NCI-H226 (cell line): ENCODE data around the gene LBP.
A peak's percentile ranks its signal among the peaks of the same experiment; 100 is the strongest.
"Not testable (repeated sequence)": the region's sequence is repeated elsewhere in the genome, so short reads cannot be mapped to it uniquely, and the experiment has no call there.

Experiments
- DNase-seq: peaks from one replicate; pipeline ENCODE4 v3.0.0-alpha.2; 2015

The LBP gene

GRCh38 chr20:38321959-38322598 lies 24.2 kb upstream of the LBP start:
- DNase-seq = no peak

GRCh38 chr20:38324159-38324558 lies 22.1 kb upstream of the LBP start:
- DNase-seq = no peak

GRCh38 chr20:38325167-38325566 lies 21.1 kb upstream of the LBP start:
- DNase-seq = no peak

- no peak for DNase-seq
Measured at GRCh38 chr20:38325905-38326304, 20.4 kb upstream of the LBP start.

- no peak for DNase-seq
Measured at GRCh38 chr20:38326309-38326708, 20.0 kb upstream of the LBP start.

GRCh38 chr20:38330638-38331037 lies 15.6 kb upstream of the LBP start:
- no peak for DNase-seq

GRCh38 chr20:38331245-38331644 lies 15.0 kb upstream of the LBP start:
- no peak for DNase-seq

- no peak for DNase-seq
Measured at GRCh38 chr20:38331814-38332213, 14.5 kb upstream of the LBP start.

- no peak for DNase-seq
Measured at GRCh38 chr20:38334016-38334415, 12.3 kb upstream of the LBP start.

- no peak for DNase-seq
Measured at GRCh38 chr20:38336726-38337125, 9.6 kb upstream of the LBP start.

GRCh38 chr20:38337561-38338140 lies 8.6 kb upstream of the LBP start:
- peak; percentile 16 for DNase-seq

GRCh38 chr20:38338849-38339520 lies 7.3 kb upstream of the LBP start:
- DNase-seq = no peak

- DNase-seq = not testable (repeated sequence)
Measured at GRCh38 chr20:38339521-38339896, 6.8 kb upstream of the LBP start.

- no peak for DNase-seq
Measured at GRCh38 chr20:38339997-38340396, 6.3 kb upstream of the LBP start.

- no peak for DNase-seq
Measured at GRCh38 chr20:38340693-38341092, 5.6 kb upstream of the LBP start.

- DNase-seq = no peak
Measured at GRCh38 chr20:38342216-38342615, 4.1 kb upstream of the LBP start.

GRCh38 chr20:38342713-38343310 lies 3.5 kb upstream of the LBP start:
- no peak for DNase-seq

- DNase-seq = no peak
Measured at GRCh38 chr20:38343311-38344106, 2.8 kb upstream of the LBP start.

GRCh38 chr20:38344107-38344701 lies 2.1 kb upstream of the LBP start:
- DNase-seq = no peak

GRCh38 chr20:38345643-38346042 lies 639 bp upstream of the LBP start:
- no peak for DNase-seq

GRCh38 chr20:38346741-38347140 lies 459 bp downstream of the LBP start:
- DNase-seq = no peak

- DNase-seq = no peak
Measured at GRCh38 chr20:38349856-38350255, 3.6 kb downstream of the LBP start.
